ENCODE results near the gene GTF3C1.
A peak's percentile ranks its signal among the peaks of the same experiment; 100 is the strongest.

Gene GTF3C1

GRCh38 chr16:27482397-27483087 is 67.2 kb downstream of the GTF3C1 start:
- no peak for DNase-seq

- DNase-seq = no peak
Observed at GRCh38 chr16:27481282-27481934, 68.3 kb downstream of the GTF3C1 start.

- no peak for DNase-seq
Observed at GRCh38 chr16:27480761-27481160, 69.0 kb downstream of the GTF3C1 start.

- DNase-seq = no peak
Observed at GRCh38 chr16:27476240-27476639, 73.5 kb downstream of the GTF3C1 start.

- no peak for DNase-seq
Observed at GRCh38 chr16:27475561-27475960, 74.2 kb downstream of the GTF3C1 start.

- no peak for DNase-seq
Observed at GRCh38 chr16:27474921-27475320, 74.8 kb downstream of the GTF3C1 start.

- DNase-seq = no peak
Observed at GRCh38 chr16:27474041-27474440, 75.7 kb downstream of the GTF3C1 start.

GRCh38 chr16:27473101-27473900 is 76.4 kb downstream of the GTF3C1 start:
- no peak for DNase-seq

GRCh38 chr16:27472091-27473020 is 77.4 kb downstream of the GTF3C1 start:
- DNase-seq = no peak

GRCh38 chr16:27471661-27472060 is 78.1 kb downstream of the GTF3C1 start:
- no peak for DNase-seq

- no peak for DNase-seq
Observed at GRCh38 chr16:27470567-27471431, 78.9 kb downstream of the GTF3C1 start.

- DNase-seq = no peak
Observed at GRCh38 chr16:27468941-27469531, 80.7 kb downstream of the GTF3C1 start.

- no peak for DNase-seq
Observed at GRCh38 chr16:27465483-27465879, 84.2 kb downstream of the GTF3C1 start.

GRCh38 chr16:27464626-27465482 is 84.9 kb downstream of the GTF3C1 start:
- DNase-seq = peak; percentile 38

- peak; percentile 81 for DNase-seq
Observed at GRCh38 chr16:27463741-27464591, 85.7 kb downstream of the GTF3C1 start.

- DNase-seq = no peak
Observed at GRCh38 chr16:27462846-27463682, 86.6 kb downstream of the GTF3C1 start.

GRCh38 chr16:27462200-27462845 is 87.4 kb downstream of the GTF3C1 start:
- DNase-seq = no peak
